Measurements from ENCODE around the gene OSBPL6.

OSBPL6 gene

DNA sequence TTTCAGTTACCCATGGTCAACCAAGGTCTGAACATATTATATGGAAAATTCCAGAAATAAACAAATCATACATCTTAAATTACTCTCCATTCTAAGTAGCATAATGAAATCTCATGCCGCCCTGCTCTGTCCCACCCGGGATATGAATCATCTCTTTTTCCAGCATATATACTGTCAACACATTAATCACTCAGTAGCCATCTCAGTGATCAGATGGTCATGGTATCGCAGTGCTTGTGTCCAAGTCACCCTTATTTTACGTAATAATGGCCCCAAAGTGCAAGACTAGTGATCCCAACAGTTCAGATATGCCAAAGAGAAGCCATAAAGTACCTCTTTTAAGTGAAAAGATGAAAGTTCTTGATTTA is 43.8 kb downstream of the OSBPL6 start:
- no peak for ATAC-seq (replicated peaks)
- Mint-ChIP-seq H3K4me1 (no peaks in the 10 kb centered on the region), H3K4me3 (no peak overlapping the region), H3K9me3 (no peaks in the 10 kb centered on the region), H3K27ac (no peak overlapping the region), H3K27me3 (no peaks in the 10 kb centered on the region), H3K36me3 (no peaks in the 10 kb centered on the region)
- DNase-seq: no peak

GRCh38 chr2:178238750-178239149 is 44.4 kb downstream of the OSBPL6 start:
- no peak for ATAC-seq (replicated peaks)
- Mint-ChIP-seq H3K4me1 (no peaks in the 10 kb centered on the region), H3K36me3 (no peaks in the 10 kb centered on the region), H3K4me3 (no peak overlapping the region), H3K9me3 (no peaks in the 10 kb centered on the region), H3K27me3 (no peaks in the 10 kb centered on the region), H3K27ac (no peak overlapping the region)
- no peak for DNase-seq

- H3K27ac Mint-ChIP-seq: no peak overlapping the region
- peaks cover 4 to 12% of the 10 kb centered on the region in 2 donors for H3K27me3 Mint-ChIP-seq
- H3K4me1 Mint-ChIP-seq: no peaks in the 10 kb centered on the region
- no peak overlapping the region for H3K4me3 Mint-ChIP-seq
- H3K9me3 Mint-ChIP-seq: no peaks in the 10 kb centered on the region
- DNase-seq: no peak
- H3K36me3 Mint-ChIP-seq: no peaks in the 10 kb centered on the region
- no peak for ATAC-seq (replicated peaks)
These were observed 47.7 kb downstream of the OSBPL6 start for GRCh38 chr2:178241844-178242551.

DNA sequence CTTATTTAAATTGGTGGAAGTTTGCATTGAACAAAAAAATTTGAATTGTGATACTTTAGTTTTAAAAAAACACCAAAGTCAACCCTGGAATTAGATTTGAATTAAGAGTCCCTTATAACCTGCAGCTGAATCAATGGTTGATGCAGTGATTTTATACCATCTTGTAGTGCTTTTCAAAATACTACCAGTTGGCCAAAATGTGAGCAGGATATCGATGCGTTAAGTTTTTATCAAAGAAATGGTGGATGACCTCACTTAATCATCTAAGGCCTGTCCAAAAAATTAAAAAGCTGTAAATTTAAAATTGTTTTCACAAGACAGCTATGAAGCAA is 48.2 kb downstream of the OSBPL6 start:
- no peaks in the 10 kb centered on the region for H3K36me3 Mint-ChIP-seq
- H3K4me1 Mint-ChIP-seq: no peaks in the 10 kb centered on the region
- H3K4me3 Mint-ChIP-seq: no peak overlapping the region
- H3K27ac Mint-ChIP-seq: no peak overlapping the region
- ATAC-seq (replicated peaks): no peak
- no peak for DNase-seq
- H3K27me3 Mint-ChIP-seq: peaks cover 9 to 18% of the 10 kb centered on the region in 2 donors
- no peaks in the 10 kb centered on the region for H3K9me3 Mint-ChIP-seq

DNA sequence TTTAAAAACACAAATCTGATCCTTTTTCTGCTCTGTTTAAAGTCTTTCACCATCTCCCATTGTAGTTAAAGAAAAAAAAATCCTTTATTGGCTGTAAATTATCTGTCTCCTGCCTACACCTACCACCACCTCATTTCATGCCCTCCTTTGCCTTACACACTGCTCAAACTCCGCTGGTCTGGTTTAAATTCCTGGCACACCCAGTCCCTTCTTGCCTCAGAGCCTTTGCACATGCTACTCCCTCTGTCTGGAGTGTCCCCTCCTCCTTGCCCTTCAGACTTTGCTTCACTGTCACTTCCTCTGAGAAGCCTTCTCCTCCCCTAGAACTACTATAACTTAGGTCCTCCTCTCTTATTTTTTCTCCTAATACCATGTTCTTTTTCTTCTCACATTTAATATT is 49.6 kb downstream of the OSBPL6 start:
- peaks cover 9 to 20% of the 10 kb centered on the region in 2 donors for H3K27me3 Mint-ChIP-seq
- no peak overlapping the region for H3K4me3 Mint-ChIP-seq
- no peaks in the 10 kb centered on the region for H3K9me3 Mint-ChIP-seq
- no peaks in the 10 kb centered on the region for H3K36me3 Mint-ChIP-seq
- no peaks in the 10 kb centered on the region for H3K4me1 Mint-ChIP-seq
- ATAC-seq (replicated peaks): no peak
- DNase-seq: no peak
- H3K27ac Mint-ChIP-seq: no peak overlapping the region

DNA sequence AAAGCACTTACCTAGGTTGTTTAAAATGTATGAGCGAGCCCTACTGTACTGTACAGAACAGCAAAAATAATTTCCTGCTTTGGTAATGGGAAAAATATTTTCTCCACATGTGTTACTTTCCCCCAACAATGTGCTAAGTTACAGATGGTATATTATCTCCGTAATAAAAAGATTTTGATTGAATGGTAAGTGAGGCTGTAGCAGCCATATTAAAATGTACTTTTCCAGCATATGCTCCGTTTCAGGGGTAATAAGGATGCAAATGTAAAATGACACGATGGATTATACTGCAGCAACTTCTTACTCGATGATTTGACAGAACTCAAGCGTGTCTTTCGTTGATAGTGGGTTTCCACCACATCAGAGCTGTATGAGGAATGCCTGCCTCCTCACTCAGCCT is 50.5 kb downstream of the OSBPL6 start:
- Mint-ChIP-seq H3K27ac (no peak overlapping the region), H3K36me3 (no peaks in the 10 kb centered on the region), H3K4me1 (no peaks in the 10 kb centered on the region), H3K27me3 (peaks cover 9 to 20% of the 10 kb centered on the region in 2 donors), H3K4me3 (no peak overlapping the region), H3K9me3 (no peaks in the 10 kb centered on the region)
- DNase-seq: no peak
- no peak for ATAC-seq (replicated peaks)

DNA sequence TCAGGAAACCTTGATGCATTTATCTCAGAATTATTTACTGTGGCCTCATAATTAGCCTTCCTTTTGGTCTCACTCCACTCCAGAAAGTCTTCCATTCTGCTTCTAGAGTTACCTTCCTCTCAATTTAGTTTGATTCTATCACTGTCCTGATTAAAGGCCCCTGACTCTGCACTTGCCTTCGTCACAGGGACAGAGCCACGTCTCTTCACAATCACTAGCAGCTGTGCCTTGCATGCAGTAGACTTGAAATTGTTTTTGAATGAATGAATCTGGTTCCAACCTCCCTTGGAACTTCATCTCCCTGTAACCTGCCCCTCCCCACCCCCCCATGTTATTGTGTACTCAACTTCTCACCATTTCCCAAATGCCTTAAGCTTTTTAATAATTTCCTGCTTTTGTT is 52.4 kb downstream of the OSBPL6 start:
- H3K4me1 Mint-ChIP-seq: no peaks in the 10 kb centered on the region
- H3K27me3 Mint-ChIP-seq: peaks cover 14 to 20% of the 10 kb centered on the region in 2 donors
- no peak for DNase-seq
- no peak for ATAC-seq (replicated peaks)
- H3K9me3 Mint-ChIP-seq: no peaks in the 10 kb centered on the region
- no peak overlapping the region for H3K27ac Mint-ChIP-seq
- H3K4me3 Mint-ChIP-seq: no peak overlapping the region
- H3K36me3 Mint-ChIP-seq: no peaks in the 10 kb centered on the region

DNA sequence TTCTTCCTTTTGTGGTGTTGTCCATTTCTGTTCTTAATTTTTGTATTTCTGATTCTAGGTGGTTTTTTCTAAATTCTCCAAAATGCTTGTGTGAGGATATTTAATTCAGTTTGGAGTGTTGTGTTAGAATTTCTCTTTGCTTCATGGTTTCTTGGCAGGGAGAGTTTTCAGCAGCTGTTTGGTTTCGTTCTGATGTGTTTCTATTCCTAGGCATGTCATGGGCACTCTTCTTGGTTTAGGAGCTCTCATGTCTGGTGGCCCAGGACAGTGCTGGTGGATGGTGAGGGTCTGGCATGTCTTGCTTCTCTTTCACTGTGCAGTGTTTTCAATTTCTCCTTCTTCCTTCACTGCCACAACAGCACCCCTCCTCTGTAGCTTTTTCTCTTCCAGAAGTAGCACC is 52.9 kb downstream of the OSBPL6 start:
- Mint-ChIP-seq H3K36me3 (no peaks in the 10 kb centered on the region), H3K27ac (no peak overlapping the region), H3K4me3 (no peak overlapping the region), H3K9me3 (no peaks in the 10 kb centered on the region), H3K27me3 (peaks cover 14 to 20% of the 10 kb centered on the region in 2 donors), H3K4me1 (no peaks in the 10 kb centered on the region)
- DNase-seq (no peak), ATAC-seq (replicated peaks) (no peak)

GRCh38 chr2:178250429-178250828 is 56.1 kb downstream of the OSBPL6 start:
- Mint-ChIP-seq H3K4me1 (no peaks in the 10 kb centered on the region), H3K4me3 (no peak overlapping the region), H3K27ac (no peak overlapping the region), H3K9me3 (no peaks in the 10 kb centered on the region), H3K27me3 (peaks cover 14 to 20% of the 10 kb centered on the region in 2 donors), H3K36me3 (no peaks in the 10 kb centered on the region)
- ATAC-seq (replicated peaks): no peak
- DNase-seq: no peak

DNA sequence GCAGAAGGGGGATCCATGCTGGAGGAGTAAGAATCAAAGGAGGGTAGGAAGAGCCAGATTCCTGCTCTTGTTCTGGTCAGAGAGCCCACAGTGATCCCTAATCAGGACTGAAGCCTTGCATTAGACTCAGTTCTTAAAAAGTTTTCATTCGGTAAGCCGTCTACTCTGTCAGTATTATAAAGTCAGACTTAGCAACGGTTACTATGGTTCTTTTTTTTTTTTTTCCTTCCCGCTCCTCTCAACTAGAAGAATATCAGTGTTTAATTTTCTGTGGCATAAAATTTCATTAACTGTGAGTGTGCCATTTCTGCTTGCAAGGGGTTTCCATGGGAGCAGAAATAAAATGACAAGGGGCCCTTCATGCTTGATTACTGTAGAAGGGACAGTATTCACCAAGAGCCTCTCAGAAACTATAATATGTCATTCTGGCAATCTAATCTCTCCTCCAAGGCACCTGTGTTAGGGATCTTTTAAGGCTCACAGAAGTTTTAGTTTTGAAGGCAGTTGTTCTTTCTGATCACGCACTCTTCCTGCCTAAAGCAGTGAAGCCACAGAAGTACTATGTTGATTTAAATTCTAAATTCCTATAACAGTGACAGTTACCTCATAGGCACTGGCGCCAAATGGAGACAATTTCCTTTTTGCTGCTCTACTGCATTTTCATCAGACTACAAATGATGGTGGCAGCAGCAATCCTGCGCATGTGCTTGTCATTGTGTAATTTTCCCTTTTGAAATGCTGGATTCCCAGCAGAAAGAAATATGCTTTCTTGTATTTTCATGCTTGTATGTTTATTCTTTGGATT is 57.0 kb downstream of the OSBPL6 start:
- Mint-ChIP-seq H3K27me3 (peaks cover 11 to 14% of the 10 kb centered on the region in 2 donors), H3K4me1 (no peaks in the 10 kb centered on the region), H3K4me3 (no peak overlapping the region), H3K9me3 (no peaks in the 10 kb centered on the region), H3K27ac (no peak overlapping the region), H3K36me3 (no peaks in the 10 kb centered on the region)
- DNase-seq: no peak
- no peak for ATAC-seq (replicated peaks)

- H3K9me3 Mint-ChIP-seq: no peaks in the 10 kb centered on the region
- no peaks in the 10 kb centered on the region for H3K4me1 Mint-ChIP-seq
- no peak overlapping the region for H3K27ac Mint-ChIP-seq
- H3K27me3 Mint-ChIP-seq: peaks cover 0 to 7% of the 10 kb centered on the region in 2 donors
- ATAC-seq (replicated peaks) (no peak), DNase-seq (no peak)
- no peak overlapping the region for H3K4me3 Mint-ChIP-seq
- H3K36me3 Mint-ChIP-seq: no peaks in the 10 kb centered on the region
These were observed 62.2 kb downstream of the OSBPL6 start for GRCh38 chr2:178256382-178257042.

GRCh38 chr2:178257127-178257526 is 62.8 kb downstream of the OSBPL6 start:
- Mint-ChIP-seq H3K36me3 (no peaks in the 10 kb centered on the region), H3K27me3 (peaks cover 0 to 7% of the 10 kb centered on the region in 2 donors), H3K9me3 (no peaks in the 10 kb centered on the region), H3K4me1 (no peaks in the 10 kb centered on the region), H3K27ac (no peak overlapping the region), H3K4me3 (no peak overlapping the region)
- ATAC-seq (replicated peaks): no peak
- no peak for DNase-seq

DNA sequence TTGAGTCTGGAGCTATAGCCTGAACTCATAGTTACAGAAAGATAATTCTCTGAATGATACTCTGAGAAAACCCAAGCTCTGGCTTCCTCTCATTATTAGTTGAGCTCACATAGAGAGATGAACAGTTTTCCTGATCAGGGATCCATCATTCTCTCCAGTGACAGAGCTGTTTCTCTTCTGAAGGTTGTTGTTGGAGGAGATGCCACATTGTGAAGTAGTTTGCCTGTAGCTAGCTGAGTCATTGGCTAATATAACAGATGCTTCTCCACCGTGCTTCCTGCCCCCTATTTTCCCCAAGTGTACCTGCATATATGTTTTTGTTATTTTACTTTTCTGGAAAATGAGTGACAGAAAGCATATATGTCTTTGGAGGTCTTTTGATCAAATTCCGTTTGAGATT is 64.6 kb downstream of the OSBPL6 start:
- DNase-seq: no peak
- Mint-ChIP-seq H3K4me3 (no peak overlapping the region), H3K36me3 (no peaks in the 10 kb centered on the region), H3K27me3 (peaks cover 0 to 7% of the 10 kb centered on the region in 2 donors), H3K9me3 (no peaks in the 10 kb centered on the region), H3K27ac (no peak overlapping the region), H3K4me1 (no peaks in the 10 kb centered on the region)
- ATAC-seq (replicated peaks): no peak

DNA sequence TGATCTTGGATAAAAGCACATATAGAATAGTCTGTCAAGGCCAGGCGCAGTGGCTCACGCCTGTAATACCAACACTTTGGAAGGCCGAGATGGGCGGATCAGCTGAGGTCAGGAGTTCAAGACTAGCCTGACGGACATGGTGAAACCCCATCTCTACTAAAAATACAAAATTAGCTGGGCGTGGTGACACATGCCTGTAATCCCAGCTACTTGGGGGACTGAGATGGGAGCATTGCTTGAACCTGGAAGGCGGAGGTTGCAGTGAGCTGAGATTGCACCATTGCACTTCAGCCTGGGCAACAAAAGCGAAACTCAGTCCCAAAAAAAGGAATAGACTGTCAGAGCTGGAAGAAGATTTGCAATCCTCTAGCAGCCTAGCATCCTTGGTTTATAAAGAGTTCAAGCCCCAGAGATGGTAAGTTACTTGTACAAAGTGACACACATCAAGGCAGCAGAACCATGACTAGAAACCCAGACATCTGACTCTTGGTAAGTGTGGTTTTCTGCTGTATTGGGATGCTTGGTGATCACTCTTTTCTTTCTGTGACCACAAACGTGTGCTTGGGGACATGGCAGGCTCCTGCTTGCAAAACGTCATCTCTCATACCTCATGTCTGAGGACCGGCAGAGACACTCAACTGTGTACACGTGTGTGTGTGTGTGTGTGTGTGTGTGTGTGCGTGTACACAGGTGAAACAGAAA is 69.0 kb downstream of the OSBPL6 start:
- DNase-seq (no peak), ATAC-seq (replicated peaks) (no peak)
- no peaks in the 10 kb centered on the region for H3K4me1 Mint-ChIP-seq
- peaks cover 0 to 5% of the 10 kb centered on the region in 2 donors for H3K27me3 Mint-ChIP-seq
- no peaks in the 10 kb centered on the region for H3K9me3 Mint-ChIP-seq
- no peak overlapping the region for H3K27ac Mint-ChIP-seq
- H3K36me3 Mint-ChIP-seq: no peaks in the 10 kb centered on the region
- no peak overlapping the region for H3K4me3 Mint-ChIP-seq
